ENCODE data around the gene IL23R. TPM values are rescaled to one million over a fixed set of nuclear protein-coding genes. Genes with fewer than 3 reads are reported as not detected.

The IL23R gene
- polyA plus RNA-seq, 2 donors: 0.01 TPM; not detected in 1

GRCh38 chr1:67250051-67250653 is 83.9 kb downstream of the IL23R start:
- Histone ChIP-seq H3K27ac (ENCODE audit: low read depth in 2 of 2, low read length in 1 of 2) (no peak overlapping the region), H3K4me1 (ENCODE audit: control insufficient read depth in 2 of 2, insufficient read depth in 2 of 2, low read length in 1 of 2) (no peaks in the 10 kb centered on the region), H3K36me3 (ENCODE audit: control insufficient read depth in 2 of 2, insufficient read depth in 2 of 2, low read length in 1 of 2) (no peaks in the 10 kb centered on the region), H3K4me3 (ENCODE audit: low read depth in 1 of 2, low read length in 2 of 2) (no peak overlapping the region), H3K9me3 (ENCODE audit: control insufficient read depth in 2 of 2, insufficient read depth in 1 of 2, low read depth in 1 of 2, low read length in 1 of 2) (no peaks in the 10 kb centered on the region), H3K27me3 (ENCODE audit: control insufficient read depth in 1 of 2, insufficient read depth in 2 of 2, low read length in 2 of 2) (no peaks in the 10 kb centered on the region)
- WGBS, 2 donors: 83 to 90% methylated on average over 2 of the region's 2 CpGs

- H3K9me3 ChIP-seq (ENCODE audit: control insufficient read depth in 2 of 2, insufficient read depth in 1 of 2, low read depth in 1 of 2, low read length in 1 of 2): no peaks in the 10 kb centered on the region
- WGBS, 2 donors: 42 to 47% methylated on average over 2 of the region's 2 CpGs
- H3K27me3 ChIP-seq (ENCODE audit: control insufficient read depth in 1 of 2, insufficient read depth in 2 of 2, low read length in 2 of 2): no peaks in the 10 kb centered on the region
- H3K36me3 ChIP-seq (ENCODE audit: control insufficient read depth in 2 of 2, insufficient read depth in 2 of 2, low read length in 1 of 2): no peaks in the 10 kb centered on the region
- no peak overlapping the region for H3K27ac ChIP-seq (ENCODE audit: low read depth in 2 of 2, low read length in 1 of 2)
- H3K4me1 ChIP-seq (ENCODE audit: control insufficient read depth in 2 of 2, insufficient read depth in 2 of 2, low read length in 1 of 2): no peaks in the 10 kb centered on the region
- H3K4me3 ChIP-seq (ENCODE audit: low read depth in 1 of 2, low read length in 2 of 2): no peak overlapping the region
Measured at GRCh38 chr1:67256291-67257172, 90.3 kb downstream of the IL23R start.

GRCh38 chr1:67257173-67257535 is 90.9 kb downstream of the IL23R start:
- Histone ChIP-seq H3K9me3 (ENCODE audit: control insufficient read depth in 2 of 2, insufficient read depth in 1 of 2, low read depth in 1 of 2, low read length in 1 of 2) (no peaks in the 10 kb centered on the region), H3K4me3 (ENCODE audit: low read depth in 1 of 2, low read length in 2 of 2) (no peak overlapping the region), H3K27me3 (ENCODE audit: control insufficient read depth in 1 of 2, insufficient read depth in 2 of 2, low read length in 2 of 2) (no peaks in the 10 kb centered on the region), H3K27ac (ENCODE audit: low read depth in 2 of 2, low read length in 1 of 2) (no peak overlapping the region), H3K4me1 (ENCODE audit: control insufficient read depth in 2 of 2, insufficient read depth in 2 of 2, low read length in 1 of 2) (no peaks in the 10 kb centered on the region), H3K36me3 (ENCODE audit: control insufficient read depth in 2 of 2, insufficient read depth in 2 of 2, low read length in 1 of 2) (no peaks in the 10 kb centered on the region)
- WGBS, 2 donors: 75% methylated on average over 5 of the region's 5 CpGs

GRCh38 chr1:67261680-67262079 is 95.4 kb downstream of the IL23R start:
- H3K36me3 ChIP-seq (ENCODE audit: control insufficient read depth in 2 of 2, insufficient read depth in 2 of 2, low read length in 1 of 2): no peaks in the 10 kb centered on the region
- no peak overlapping the region for H3K4me3 ChIP-seq (ENCODE audit: low read depth in 1 of 2, low read length in 2 of 2)
- H3K27me3 ChIP-seq (ENCODE audit: control insufficient read depth in 1 of 2, insufficient read depth in 2 of 2, low read length in 2 of 2): no peaks in the 10 kb centered on the region
- no peak overlapping the region for H3K27ac ChIP-seq (ENCODE audit: low read depth in 2 of 2, low read length in 1 of 2)
- H3K9me3 ChIP-seq (ENCODE audit: control insufficient read depth in 2 of 2, insufficient read depth in 1 of 2, low read depth in 1 of 2, low read length in 1 of 2): no peaks in the 10 kb centered on the region
- WGBS, 2 donors: 20 to 27% methylated on average over 4 of the region's 4 CpGs
- no peaks in the 10 kb centered on the region for H3K4me1 ChIP-seq (ENCODE audit: control insufficient read depth in 2 of 2, insufficient read depth in 2 of 2, low read length in 1 of 2)

- no peak overlapping the region for H3K4me3 ChIP-seq (ENCODE audit: low read depth in 1 of 2, low read length in 2 of 2)
- no peaks in the 10 kb centered on the region for H3K9me3 ChIP-seq (ENCODE audit: control insufficient read depth in 2 of 2, insufficient read depth in 1 of 2, low read depth in 1 of 2, low read length in 1 of 2)
- 87 to 88% methylated on average over 5 of the region's 5 CpGs for WGBS, 2 donors
- H3K27ac ChIP-seq (ENCODE audit: low read depth in 2 of 2, low read length in 1 of 2): no peak overlapping the region
- no peaks in the 10 kb centered on the region for H3K36me3 ChIP-seq (ENCODE audit: control insufficient read depth in 2 of 2, insufficient read depth in 2 of 2, low read length in 1 of 2)
- H3K4me1 ChIP-seq (ENCODE audit: control insufficient read depth in 2 of 2, insufficient read depth in 2 of 2, low read length in 1 of 2): no peaks in the 10 kb centered on the region
- H3K27me3 ChIP-seq (ENCODE audit: control insufficient read depth in 1 of 2, insufficient read depth in 2 of 2, low read length in 2 of 2): no peaks in the 10 kb centered on the region
Measured at GRCh38 chr1:67262735-67263134, 96.5 kb downstream of the IL23R start.

GRCh38 chr1:67264152-67264551 is 97.9 kb downstream of the IL23R start:
- Histone ChIP-seq H3K27me3 (ENCODE audit: control insufficient read depth in 1 of 2, insufficient read depth in 2 of 2, low read length in 2 of 2) (no peaks in the 10 kb centered on the region), H3K9me3 (ENCODE audit: control insufficient read depth in 2 of 2, insufficient read depth in 1 of 2, low read depth in 1 of 2, low read length in 1 of 2) (no peaks in the 10 kb centered on the region), H3K36me3 (ENCODE audit: control insufficient read depth in 2 of 2, insufficient read depth in 2 of 2, low read length in 1 of 2) (no peaks in the 10 kb centered on the region), H3K4me3 (ENCODE audit: low read depth in 1 of 2, low read length in 2 of 2) (no peak overlapping the region), H3K4me1 (ENCODE audit: control insufficient read depth in 2 of 2, insufficient read depth in 2 of 2, low read length in 1 of 2) (no peaks in the 10 kb centered on the region), H3K27ac (ENCODE audit: low read depth in 2 of 2, low read length in 1 of 2) (no peak overlapping the region)

GRCh38 chr1:67264899-67265298 is 98.6 kb downstream of the IL23R start:
- WGBS, 2 donors: 65 to 67% methylated on average over 3 of the region's 3 CpGs
- no peaks in the 10 kb centered on the region for H3K27me3 ChIP-seq (ENCODE audit: control insufficient read depth in 1 of 2, insufficient read depth in 2 of 2, low read length in 2 of 2)
- H3K36me3 ChIP-seq (ENCODE audit: control insufficient read depth in 2 of 2, insufficient read depth in 2 of 2, low read length in 1 of 2): no peaks in the 10 kb centered on the region
- no peaks in the 10 kb centered on the region for H3K9me3 ChIP-seq (ENCODE audit: control insufficient read depth in 2 of 2, insufficient read depth in 1 of 2, low read depth in 1 of 2, low read length in 1 of 2)
- no peaks in the 10 kb centered on the region for H3K4me1 ChIP-seq (ENCODE audit: control insufficient read depth in 2 of 2, insufficient read depth in 2 of 2, low read length in 1 of 2)
- no peak overlapping the region for H3K27ac ChIP-seq (ENCODE audit: low read depth in 2 of 2, low read length in 1 of 2)
- H3K4me3 ChIP-seq (ENCODE audit: low read depth in 1 of 2, low read length in 2 of 2): no peak overlapping the region

- no peak overlapping the region for H3K4me3 ChIP-seq (ENCODE audit: low read depth in 1 of 2, low read length in 2 of 2)
- WGBS, 2 donors: 84 to 90% methylated on average over 3 of the region's 3 CpGs
Measured at GRCh38 chr1:67269061-67269460, 102.8 kb downstream of the IL23R start.

GRCh38 chr1:67270541-67270940 is 104.3 kb downstream of the IL23R start:
- 84 to 87% methylated on average over 3 of the region's 3 CpGs for whole genome bisulfite sequencing, 2 donors
- no peak overlapping the region for H3K27ac ChIP-seq (ENCODE audit: low read depth in 2 of 2, low read length in 1 of 2)

More at GRCh38 chr1:67269061-67269460, 102.8 kb downstream of the IL23R start:
- H3K36me3 ChIP-seq (ENCODE audit: control insufficient read depth in 2 of 2, insufficient read depth in 2 of 2, low read length in 1 of 2): no peaks in the 10 kb centered on the region
- no peaks in the 10 kb centered on the region for H3K27me3 ChIP-seq (ENCODE audit: control insufficient read depth in 1 of 2, insufficient read depth in 2 of 2, low read length in 2 of 2)
- no peaks in the 10 kb centered on the region for H3K4me1 ChIP-seq (ENCODE audit: control insufficient read depth in 2 of 2, insufficient read depth in 2 of 2, low read length in 1 of 2)
- no peaks in the 10 kb centered on the region for H3K9me3 ChIP-seq (ENCODE audit: control insufficient read depth in 2 of 2, insufficient read depth in 1 of 2, low read depth in 1 of 2, low read length in 1 of 2)
- H3K27ac ChIP-seq (ENCODE audit: low read depth in 2 of 2, low read length in 1 of 2): no peak overlapping the region

GRCh38 chr1:67273591-67273990 is 107.3 kb downstream of the IL23R start:
- no peaks in the 10 kb centered on the region for H3K36me3 ChIP-seq (ENCODE audit: control insufficient read depth in 2 of 2, insufficient read depth in 2 of 2, low read length in 1 of 2)
- H3K4me3 ChIP-seq (ENCODE audit: low read depth in 1 of 2, low read length in 2 of 2): no peak overlapping the region
- no peaks in the 10 kb centered on the region for H3K4me1 ChIP-seq (ENCODE audit: control insufficient read depth in 2 of 2, insufficient read depth in 2 of 2, low read length in 1 of 2)
- no peaks in the 10 kb centered on the region for H3K27me3 ChIP-seq (ENCODE audit: control insufficient read depth in 1 of 2, insufficient read depth in 2 of 2, low read length in 2 of 2)
- H3K27ac ChIP-seq (ENCODE audit: low read depth in 2 of 2, low read length in 1 of 2): no peak overlapping the region
- H3K9me3 ChIP-seq (ENCODE audit: control insufficient read depth in 2 of 2, insufficient read depth in 1 of 2, low read depth in 1 of 2, low read length in 1 of 2): no peaks in the 10 kb centered on the region
- WGBS, 2 donors: 89 to 90% methylated on average over 4 of the region's 4 CpGs

More at GRCh38 chr1:67270541-67270940, 104.3 kb downstream of the IL23R start:
- H3K4me1 ChIP-seq (ENCODE audit: control insufficient read depth in 2 of 2, insufficient read depth in 2 of 2, low read length in 1 of 2): no peaks in the 10 kb centered on the region
- no peaks in the 10 kb centered on the region for H3K36me3 ChIP-seq (ENCODE audit: control insufficient read depth in 2 of 2, insufficient read depth in 2 of 2, low read length in 1 of 2)
- H3K4me3 ChIP-seq (ENCODE audit: low read depth in 1 of 2, low read length in 2 of 2): no peak overlapping the region
- no peaks in the 10 kb centered on the region for H3K9me3 ChIP-seq (ENCODE audit: control insufficient read depth in 2 of 2, insufficient read depth in 1 of 2, low read depth in 1 of 2, low read length in 1 of 2)
- H3K27me3 ChIP-seq (ENCODE audit: control insufficient read depth in 1 of 2, insufficient read depth in 2 of 2, low read length in 2 of 2): no peaks in the 10 kb centered on the region

All from esophagus (tissue), 2 donors.